H9 (cell line): ENCODE results near the gene IMMP2L. TPM values are rescaled to one million over a fixed set of nuclear protein-coding genes. Genes with fewer than 3 reads are reported as not detected.

Experiments
- DNase-seq: peaks from one replicate; pipeline ENCODE4 v3.0.0-alpha.2; 2017
- H2AFZ ChIP-seq: one replicate; pipeline ENCODE4 v1.6.1; 2013; ENCODE audit warnings: mild to moderate bottlenecking, low read length, control low read depth, moderate library complexity
- H2AK5ac ChIP-seq: 2 replicates; pipeline ENCODE4 v1.6.1; 2013; ENCODE audit warnings: low read length, control low read depth, mixed read lengths; ENCODE audit not compliant: insufficient read length
- H2BK120ac ChIP-seq: one replicate; pipeline ENCODE4 v1.6.1; 2013; ENCODE audit warnings: low read depth, mild to moderate bottlenecking, low read length, control low read depth, inconsistent platforms; ENCODE audit not compliant: poor library complexity, severe bottlenecking
- H2BK12ac ChIP-seq: 2 replicates; pipeline ENCODE4 v1.6.1; 2013; ENCODE audit warnings: low read length, control low read depth, mixed read lengths, low read depth; ENCODE audit not compliant: insufficient read length
- H2BK15ac ChIP-seq: 2 replicates; pipeline ENCODE4 v1.6.1; 2013; ENCODE audit warnings: low read depth, low read length, control low read depth
- H2BK20ac ChIP-seq: one replicate; pipeline ENCODE4 v1.6.1; 2013; ENCODE audit warnings: low read depth, mild to moderate bottlenecking, low read length, control low read depth, inconsistent platforms; ENCODE audit not compliant: poor library complexity, severe bottlenecking
- H2BK5ac ChIP-seq: 2 replicates; pipeline ENCODE4 v1.6.1; 2013; ENCODE audit warnings: low read length, control low read depth, mixed read lengths; ENCODE audit not compliant: insufficient read length
- H3K14ac ChIP-seq: 2 replicates; pipeline ENCODE4 v1.6.1; 2013; ENCODE audit warnings: low read length, control low read depth; ENCODE audit not compliant: insufficient read depth
- H3K18ac ChIP-seq: 2 replicates; pipeline ENCODE4 v1.6.1; 2013; ENCODE audit warnings: low read depth, mild to moderate bottlenecking, mixed read lengths, low read length, control low read depth; ENCODE audit not compliant: insufficient read length
- H3K23ac ChIP-seq: 2 replicates; pipeline ENCODE4 v1.6.1; 2013; ENCODE audit warnings: low read length, control low read depth, mixed read lengths, low read depth; ENCODE audit not compliant: insufficient read length
- H3K23me2 ChIP-seq: 2 replicates; pipeline ENCODE4 v1.6.1; 2013; ENCODE audit warnings: low read depth, mild to moderate bottlenecking, mixed read lengths, low read length, control low read depth; ENCODE audit not compliant: insufficient read length, poor library complexity, severe bottlenecking
- H3K27ac ChIP-seq: 2 replicates; pipeline ENCODE4 v1.5.1; 2013; ENCODE audit warnings: low read length, control low read depth, mixed read lengths, low read depth; ENCODE audit not compliant: insufficient read length
- H3K27me3 ChIP-seq: 2 replicates; pipeline ENCODE4 v1.6.1; 2013; ENCODE audit warnings: low read length, control low read depth, inconsistent platforms; ENCODE audit not compliant: insufficient read depth
- H3K4ac ChIP-seq: 2 replicates; pipeline ENCODE4 v1.6.1; 2013; ENCODE audit warnings: low read depth, mild to moderate bottlenecking, control low read depth, inconsistent platforms, low read length, moderate library complexity
- H3K4me1 ChIP-seq: 2 replicates; pipeline ENCODE4 v1.6.1; 2013; ENCODE audit warnings: low read length, control low read depth, inconsistent platforms; ENCODE audit not compliant: insufficient read depth
- H3K4me2 ChIP-seq: 2 replicates; pipeline ENCODE4 v1.6.1; 2013; ENCODE audit warnings: low read length, control low read depth, mixed read lengths; ENCODE audit not compliant: insufficient read length, insufficient read depth
- H3K56ac ChIP-seq: 2 replicates; pipeline ENCODE4 v1.6.1; 2013; ENCODE audit warnings: low read depth, mild to moderate bottlenecking, mixed read lengths, low read length, control low read depth; ENCODE audit not compliant: insufficient read length
- H3K79me1 ChIP-seq: 2 replicates; pipeline ENCODE4 v1.6.1; 2013; ENCODE audit warnings: low read depth, mild to moderate bottlenecking, moderate library complexity, low read length, control low read depth, inconsistent platforms; ENCODE audit not compliant: insufficient read depth, poor library complexity, severe bottlenecking
- H3K79me2 ChIP-seq: 2 replicates; pipeline ENCODE4 v1.6.1; 2013; ENCODE audit warnings: low read length, control low read depth, inconsistent platforms; ENCODE audit not compliant: insufficient read depth
- H3K9ac ChIP-seq: 2 replicates; pipeline ENCODE4 v1.6.1; 2013; ENCODE audit warnings: low read length, control low read depth, mixed read lengths; ENCODE audit not compliant: insufficient read length; ENCODE audit errors: extremely low read depth
- H3K9me3 ChIP-seq: one replicate; pipeline ENCODE4 v1.6.1; 2013; ENCODE audit warnings: low read depth, low read length, inconsistent platforms; ENCODE audit not compliant: control insufficient read depth
- H3T11ph ChIP-seq: one replicate; pipeline ENCODE4 v1.6.1; 2013; ENCODE audit warnings: mild to moderate bottlenecking, low read length, control low read depth, inconsistent platforms
- H4K20me1 ChIP-seq: one replicate; pipeline ENCODE4 v1.6.1; 2013; ENCODE audit not compliant: control insufficient read depth, insufficient read length, insufficient read depth
- H4K5ac ChIP-seq: 2 replicates; pipeline ENCODE4 v1.6.1; 2013; ENCODE audit warnings: low read depth, mild to moderate bottlenecking, mixed read lengths, low read length, control low read depth; ENCODE audit not compliant: insufficient read length
- H4K8ac ChIP-seq: replicated peaks from 2 replicates; pipeline ENCODE4 v1.6.1; 2013; ENCODE audit warnings: low read length, control low read depth, mixed read lengths, low read depth; ENCODE audit not compliant: insufficient read length
- H4K91ac ChIP-seq: 2 replicates; pipeline ENCODE4 v1.6.1; 2013; ENCODE audit warnings: low read depth, mild to moderate bottlenecking, moderate library complexity, mixed read lengths, low read length, control low read depth; ENCODE audit not compliant: insufficient read length
- H3K27ac Mint-ChIP-seq, 3 experiments: 2 replicates in 2 of 3; 3 replicates in 1 of 3; pipeline ENCODE4 v1.8.0; 2020 to 2021; ENCODE audit warnings: mixed read lengths in 3 of 3, mild to moderate bottlenecking in 1 of 3, moderate library complexity in 1 of 3
- H3K27me3 Mint-ChIP-seq: 2 replicates; pipeline ENCODE4 v1.8.0; 2021; ENCODE audit warnings: low read depth, mild to moderate bottlenecking, moderate library complexity, mixed read lengths
- H3K36me3 Mint-ChIP-seq, 3 experiments: 2 replicates in 2 of 3; 3 replicates in 1 of 3; pipeline ENCODE4 v1.8.0; 2020 to 2021; ENCODE audit warnings: low read depth in 3 of 3, mixed read lengths in 3 of 3; ENCODE audit not compliant: insufficient read depth in 1 of 3
- H3K4me1 Mint-ChIP-seq, 2 experiments: 2 replicates each; pipeline ENCODE4 v1.8.0; 2020; ENCODE audit warnings: mixed read lengths in 2 of 2
- H3K4me3 Mint-ChIP-seq, 2 experiments: 2 replicates in 1 of 2; 3 replicates in 1 of 2; pipeline ENCODE4 v1.8.0; 2020 to 2021; ENCODE audit warnings: mild to moderate bottlenecking in 2 of 2, mixed read lengths in 2 of 2, moderate library complexity in 1 of 2
- H3K9me3 Mint-ChIP-seq, 2 experiments: 2 replicates in 1 of 2; 3 replicates in 1 of 2; pipeline ENCODE4 v1.8.0; 2020; ENCODE audit warnings: mild to moderate bottlenecking in 2 of 2, mixed read lengths in 2 of 2, moderate library complexity in 1 of 2
- total RNA-seq: library from RNA; stranded (reverse); gene quantifications from 2 replicates; pipeline ENCODE4 v1.2.1, GENCODE V29; 2021
- TF ChIP-seq, protein P1 (sequence below): fragments of 200-600 bp; sonication (generic); conservative IDR thresholded peaks from 3 replicates; pipeline ENCODE4 v1.8.0; 2021; ENCODE audit warnings: antibody characterized with exemption, mild to moderate bottlenecking

The IMMP2L gene
- total RNA-seq, 1 experiment from 2014 or later = 14.7 TPM

- no peaks in the 10 kb centered on the region for H3K27me3 Mint-ChIP-seq
- no peak overlapping the region for H3T11ph ChIP-seq
- no peak overlapping the region for H4K91ac ChIP-seq
- no peak overlapping the region for H3K27ac ChIP-seq
- peaks cover 15 to 18% of the 10 kb centered on the region in 2 experiments for H3K9me3 Mint-ChIP-seq
- H2BK12ac ChIP-seq = no peak overlapping the region
- no peak overlapping the region for H3K27ac Mint-ChIP-seq
- H3K18ac ChIP-seq = no peak overlapping the region
- no peaks in the 10 kb centered on the region for H3K4me1 ChIP-seq
- no peak overlapping the region for H3K14ac ChIP-seq
- no peak overlapping the region for H3K9ac ChIP-seq
- H3K23ac ChIP-seq = no peak overlapping the region
- H3K79me2 ChIP-seq = no peaks in the 10 kb centered on the region
- H3K4ac ChIP-seq = no peak overlapping the region
- no peak overlapping the region for H2BK120ac ChIP-seq
- H2AK5ac ChIP-seq = no peak overlapping the region
- no peaks in the 10 kb centered on the region for H4K20me1 ChIP-seq
- no peaks in the 10 kb centered on the region for H3K79me1 ChIP-seq
- H2BK15ac ChIP-seq = no peak overlapping the region
- no peak overlapping the region for H3K56ac ChIP-seq
- no peak overlapping the region for H3K4me3 Mint-ChIP-seq
- no peaks in the 10 kb centered on the region for H3K27me3 ChIP-seq
- H3K23me2 ChIP-seq = no peaks in the 10 kb centered on the region
- no peaks in the 10 kb centered on the region for H3K9me3 ChIP-seq
- H3K4me2 ChIP-seq = no peak overlapping the region
- no peak overlapping the region for H2BK20ac ChIP-seq
- H4K5ac ChIP-seq = no peak overlapping the region
- DNase-seq = no peak
- peaks cover 5 to 18% (median 12%) of the 10 kb centered on the region in 3 experiments; a peak in 6 of 7 replicates for H3K36me3 Mint-ChIP-seq
- TF ChIP-seq, protein P1, sequence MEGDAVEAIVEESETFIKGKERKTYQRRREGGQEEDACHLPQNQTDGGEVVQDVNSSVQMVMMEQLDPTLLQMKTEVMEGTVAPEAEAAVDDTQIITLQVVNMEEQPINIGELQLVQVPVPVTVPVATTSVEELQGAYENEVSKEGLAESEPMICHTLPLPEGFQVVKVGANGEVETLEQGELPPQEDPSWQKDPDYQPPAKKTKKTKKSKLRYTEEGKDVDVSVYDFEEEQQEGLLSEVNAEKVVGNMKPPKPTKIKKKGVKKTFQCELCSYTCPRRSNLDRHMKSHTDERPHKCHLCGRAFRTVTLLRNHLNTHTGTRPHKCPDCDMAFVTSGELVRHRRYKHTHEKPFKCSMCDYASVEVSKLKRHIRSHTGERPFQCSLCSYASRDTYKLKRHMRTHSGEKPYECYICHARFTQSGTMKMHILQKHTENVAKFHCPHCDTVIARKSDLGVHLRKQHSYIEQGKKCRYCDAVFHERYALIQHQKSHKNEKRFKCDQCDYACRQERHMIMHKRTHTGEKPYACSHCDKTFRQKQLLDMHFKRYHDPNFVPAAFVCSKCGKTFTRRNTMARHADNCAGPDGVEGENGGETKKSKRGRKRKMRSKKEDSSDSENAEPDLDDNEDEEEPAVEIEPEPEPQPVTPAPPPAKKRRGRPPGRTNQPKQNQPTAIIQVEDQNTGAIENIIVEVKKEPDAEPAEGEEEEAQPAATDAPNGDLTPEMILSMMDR = no peak
- no peaks in the 10 kb centered on the region for H3K4me1 Mint-ChIP-seq
- H2AFZ ChIP-seq = no peak overlapping the region
- no peak overlapping the region for H2BK5ac ChIP-seq
- no peak overlapping the region for H4K8ac ChIP-seq
Observed at GRCh38 chr7:111343017-111343416, 219.3 kb downstream of the IMMP2L start.
